GF-D8 (cell line): ENCODE results near the gene STIL.
A peak's percentile ranks its signal among the peaks of the same experiment; 100 is the strongest.
"Not testable (repeated sequence)": the region's sequence is repeated elsewhere in the genome, so short reads cannot be mapped to it uniquely, and the experiment has no call there.

Experiments used
- DNase-seq: peaks from one replicate; lab custom pipeline; 2025; lab: John Stamatoyannopoulos, UW

Gene STIL

GRCh38 chr1:47319968-47320367 is 6.0 kb upstream of the STIL start:
- DNase-seq: not testable (repeated sequence)

DNA sequence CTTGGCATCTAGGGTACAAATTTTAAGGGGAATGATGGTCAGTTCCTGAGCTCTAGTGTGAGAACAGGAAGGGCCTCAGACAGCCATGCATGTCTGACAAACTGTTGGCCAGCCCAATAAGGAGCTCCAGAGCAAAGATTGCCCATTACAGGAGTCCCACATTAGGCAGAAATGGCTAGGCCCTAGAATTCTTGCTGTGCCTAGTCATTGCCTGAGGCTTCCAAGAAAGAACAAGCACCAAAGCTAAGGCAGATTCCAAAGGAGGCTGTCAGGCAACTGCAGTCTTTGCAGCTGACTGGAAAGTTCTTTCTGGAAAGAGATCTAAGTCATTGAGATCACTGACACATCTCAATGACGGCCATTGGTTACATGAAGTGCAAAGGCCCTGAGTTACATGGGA is 3.9 kb upstream of the STIL start:
- no peak for DNase-seq

DNA sequence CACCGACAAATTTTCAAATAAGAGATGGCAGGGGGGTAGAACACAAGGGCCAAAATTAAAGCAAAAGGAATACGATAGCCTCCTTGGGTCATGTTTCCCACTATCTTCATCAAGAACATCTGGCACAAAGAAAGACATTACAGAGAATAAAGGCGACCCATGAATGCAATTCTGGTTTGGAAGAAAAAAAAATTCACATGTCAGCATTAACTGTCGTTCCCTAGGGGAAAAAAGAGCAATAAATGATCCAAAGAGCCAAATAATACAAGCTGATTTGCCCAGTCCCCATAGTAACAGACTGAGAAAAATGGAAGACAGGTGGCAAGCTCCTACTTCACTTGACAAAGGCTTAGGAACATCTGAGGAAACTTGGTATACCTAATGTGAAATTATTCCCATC is 4.5 kb downstream of the STIL start:
- DNase-seq: no peak

- no peak for DNase-seq
These were observed 11.5 kb downstream of the STIL start for GRCh38 chr1:47302472-47302871.

GRCh38 chr1:47298025-47298699 is 15.8 kb downstream of the STIL start:
- no peak for DNase-seq

DNA sequence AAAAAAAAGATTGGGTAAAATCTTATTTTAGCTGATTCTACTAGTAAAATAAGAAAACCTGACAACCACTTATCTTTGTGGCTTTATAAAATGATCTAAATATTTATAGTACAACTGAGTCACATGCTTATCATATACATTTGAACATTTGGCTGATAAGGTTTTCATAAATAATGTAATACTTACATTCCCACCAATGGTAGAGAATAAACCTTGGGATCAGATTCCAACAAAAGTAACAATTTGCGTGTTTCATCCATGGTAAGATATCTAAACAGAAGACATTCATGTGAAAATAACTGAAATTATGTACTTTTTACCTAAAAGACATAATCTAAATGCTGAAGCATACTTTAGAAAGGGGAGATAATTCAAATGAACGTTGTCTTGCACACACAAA is 18.4 kb downstream of the STIL start:
- no peak for DNase-seq

- DNase-seq: not testable (repeated sequence)
These were observed 19.1 kb downstream of the STIL start for GRCh38 chr1:47294863-47295262.

- DNase-seq: not testable (repeated sequence)
These were observed 25.8 kb downstream of the STIL start for GRCh38 chr1:47288116-47288515.

DNA sequence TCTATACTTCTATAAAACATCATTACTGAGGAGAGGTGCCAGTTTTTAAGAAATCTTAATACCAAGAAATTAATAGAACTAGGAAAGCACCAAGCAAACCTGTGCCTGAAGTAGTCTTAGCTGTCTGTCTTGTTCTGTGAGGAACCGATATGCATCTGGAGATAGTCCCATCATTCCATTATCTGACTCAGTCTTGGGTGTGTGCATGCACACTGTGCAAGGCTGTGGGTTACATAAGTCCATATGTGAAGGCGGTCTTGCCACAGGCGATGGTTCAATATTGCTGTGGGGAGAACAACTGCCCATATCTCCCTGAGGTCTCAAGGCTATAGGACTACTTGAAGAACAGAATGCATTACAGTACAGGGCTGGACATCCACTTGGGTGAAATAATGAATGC is 33.8 kb downstream of the STIL start:
- DNase-seq: no peak

DNA sequence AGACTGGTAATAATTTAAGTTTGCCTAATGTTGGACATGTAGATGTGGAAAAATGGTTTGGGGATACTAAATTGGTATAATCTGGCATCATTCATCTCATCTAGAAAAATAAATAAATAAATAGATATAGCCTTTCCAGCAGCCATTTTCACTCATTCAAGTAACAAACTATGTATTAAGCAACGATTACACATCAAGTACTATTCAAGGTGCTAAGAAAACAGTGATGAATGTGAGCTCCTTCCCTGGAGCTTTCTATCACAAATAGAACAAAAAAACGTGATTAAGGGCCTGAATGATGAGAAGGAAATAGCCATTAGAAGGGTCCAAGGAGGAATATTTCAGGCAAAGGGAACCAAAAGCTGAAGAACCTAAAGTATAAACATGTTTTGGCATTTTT is 37.1 kb downstream of the STIL start:
- no peak for DNase-seq

DNA sequence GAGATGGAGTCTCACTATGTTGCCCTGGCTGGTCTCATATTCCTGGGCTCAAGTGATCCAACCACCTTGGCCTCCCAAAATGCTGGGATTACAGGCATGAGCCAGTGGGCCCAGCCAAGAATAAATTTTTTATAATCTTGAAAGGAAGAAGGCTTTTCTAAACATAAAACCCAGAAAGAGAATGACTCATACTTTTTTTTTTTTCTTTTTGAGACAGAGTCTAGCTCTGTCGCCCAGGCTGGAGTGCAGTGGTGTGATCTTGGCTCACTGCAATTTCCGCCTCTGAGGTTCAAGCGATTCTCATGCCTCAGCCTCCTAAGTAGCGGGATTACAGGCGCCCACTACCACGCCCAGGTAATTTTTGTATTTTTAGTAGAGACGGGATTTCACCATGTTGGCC is 38.1 kb downstream of the STIL start:
- not testable (repeated sequence) for DNase-seq

GRCh38 chr1:47265529-47265928 is 48.4 kb downstream of the STIL start:
- DNase-seq: not testable (repeated sequence)

DNA sequence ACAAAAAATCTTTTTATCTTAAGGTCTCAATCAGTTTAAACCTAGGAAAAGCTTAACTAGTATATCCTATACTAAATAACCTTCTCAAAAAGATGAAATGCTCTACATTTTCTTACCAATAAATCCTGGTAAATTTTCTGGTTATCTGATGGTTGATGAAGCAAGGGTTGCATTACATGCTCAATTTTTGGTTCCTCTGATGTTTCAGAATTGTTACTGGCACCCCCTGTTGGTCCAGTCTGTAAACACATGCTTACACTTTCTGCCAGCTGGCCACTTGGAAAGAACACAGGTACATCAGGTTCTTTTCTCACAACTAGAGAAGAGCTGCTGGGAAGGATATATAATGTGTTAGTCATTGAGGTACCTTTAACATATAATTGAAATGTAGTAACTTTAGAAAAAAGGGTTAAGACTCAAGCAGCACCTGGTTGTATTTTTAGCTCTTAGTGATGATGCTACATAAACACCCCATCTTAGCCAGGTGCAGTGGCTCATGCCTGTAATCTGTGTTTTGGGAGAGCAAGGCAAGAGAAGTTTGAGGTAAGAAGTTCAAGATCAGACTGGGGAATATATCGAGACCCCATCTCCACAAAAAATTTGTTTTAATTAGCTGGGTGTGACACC is 51.0 kb downstream of the STIL start:
- DNase-seq: peak; percentile 12

DNA sequence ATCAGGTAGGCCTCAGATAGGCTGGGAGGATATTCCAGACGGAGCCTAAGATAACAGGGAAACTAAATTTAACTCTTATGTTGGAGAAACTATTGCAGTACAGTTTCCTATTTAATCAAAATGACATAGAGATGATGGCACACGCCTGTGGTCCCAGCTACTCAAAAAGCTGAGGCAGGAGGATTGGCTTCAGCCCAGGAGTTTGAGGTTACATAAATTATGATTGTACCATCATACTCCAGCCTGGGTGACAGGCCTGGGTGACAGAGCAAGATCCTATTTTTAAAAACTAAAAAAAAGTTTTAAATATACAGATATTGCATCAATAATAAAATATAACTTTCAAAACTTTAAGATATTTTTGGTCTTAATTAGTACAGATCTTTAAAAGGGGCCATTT is 56.7 kb downstream of the STIL start:
- no peak for DNase-seq

GRCh38 chr1:47252795-47253194 is 61.2 kb downstream of the STIL start:
- no peak for DNase-seq

GRCh38 chr1:47252369-47252768 is 61.6 kb downstream of the STIL start:
- no peak for DNase-seq

GRCh38 chr1:47249755-47250154 is 64.2 kb downstream of the STIL start:
- DNase-seq: no peak

DNA sequence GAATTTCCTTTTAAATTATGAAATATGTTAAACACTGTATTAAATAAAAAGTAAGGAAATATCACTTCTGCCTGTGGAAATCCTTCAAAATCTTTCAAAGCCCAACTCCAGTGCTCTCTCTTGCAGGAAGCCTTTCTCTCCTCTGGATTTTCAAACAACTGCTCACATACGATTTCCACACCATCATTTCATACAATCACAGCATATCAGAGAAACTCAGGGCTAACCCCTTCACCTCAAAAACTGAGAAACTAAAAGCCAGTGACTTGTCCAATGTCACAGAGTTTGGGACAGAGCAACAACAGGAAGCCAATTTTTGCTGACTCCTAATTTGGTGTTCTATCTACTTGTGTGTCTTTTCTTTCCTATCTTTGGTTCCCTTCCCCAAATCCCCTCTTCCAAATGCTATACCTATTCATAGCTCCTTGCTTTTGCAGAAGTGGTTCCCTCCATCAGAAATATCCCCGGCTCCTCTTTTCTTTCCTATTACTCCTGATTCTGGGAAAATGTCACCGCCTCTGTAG is 69.5 kb downstream of the STIL start:
- DNase-seq: no peak

- no peak for DNase-seq
These were observed 70.0 kb downstream of the STIL start for GRCh38 chr1:47243910-47244309.

DNA sequence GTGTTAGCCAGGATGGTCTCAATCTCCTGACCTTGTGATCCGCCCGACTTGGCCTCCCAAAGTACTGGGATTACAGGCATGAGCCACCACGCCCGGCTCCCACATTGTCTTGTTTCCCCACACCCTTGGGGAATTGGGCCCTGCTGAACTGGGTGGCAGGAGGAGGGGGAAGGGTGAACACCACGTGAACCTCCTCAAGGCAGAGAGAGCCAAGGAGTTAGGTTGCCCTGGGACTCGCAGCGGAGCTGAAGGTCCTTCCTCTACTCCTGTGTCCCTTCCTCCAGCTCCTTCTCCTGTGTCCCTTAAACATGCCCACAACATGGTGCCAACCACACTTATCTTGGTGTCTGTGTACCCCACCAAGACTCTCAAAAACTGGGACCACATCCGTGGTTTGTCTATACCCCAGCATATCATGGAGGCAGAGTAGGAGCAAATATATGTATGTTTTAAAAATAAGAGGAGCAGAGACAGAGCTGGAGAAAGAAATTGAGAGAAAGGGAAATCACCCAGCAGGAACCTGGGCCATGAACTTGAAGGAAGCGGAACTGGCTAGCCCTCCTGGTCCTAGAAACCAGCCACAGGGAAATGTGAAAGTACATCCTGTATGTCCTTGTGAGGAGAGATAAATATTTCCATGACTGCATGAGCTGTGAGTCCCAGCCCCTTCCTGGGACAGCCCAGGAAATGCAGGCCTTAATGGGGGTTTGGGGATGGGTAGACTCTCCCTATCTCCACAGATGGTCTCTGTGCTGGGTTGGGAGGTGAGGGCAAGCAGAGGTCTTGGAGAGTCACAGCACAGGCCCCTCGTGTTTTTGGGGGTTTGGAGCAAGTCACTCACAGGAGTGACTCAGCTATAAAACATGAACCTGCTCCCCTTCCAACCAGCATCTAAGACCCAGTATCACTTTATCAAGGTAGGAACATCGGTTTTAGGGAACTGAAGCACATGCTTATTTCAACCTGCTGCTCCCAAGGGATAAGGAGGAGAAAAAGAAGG is 72.5 kb downstream of the STIL start:
- DNase-seq: no peak

- no peak for DNase-seq
These were observed 74.9 kb downstream of the STIL start for GRCh38 chr1:47238935-47239592.

GRCh38 chr1:47235806-47236205 is 78.1 kb downstream of the STIL start:
- DNase-seq: no peak
